Hematopoietic multipotent progenitor cell treated with erythropoietin and hydrocortisone succinate and interleukin-3 and kit ligand, for 6 days (in vitro differentiated cells): ENCODE measurements around the gene CD300LD.

Source experiments
- DNase-seq: peaks from one replicate; pipeline ENCODE4 v3.0.0-alpha.2; 2015

CD300LD gene

DNA sequence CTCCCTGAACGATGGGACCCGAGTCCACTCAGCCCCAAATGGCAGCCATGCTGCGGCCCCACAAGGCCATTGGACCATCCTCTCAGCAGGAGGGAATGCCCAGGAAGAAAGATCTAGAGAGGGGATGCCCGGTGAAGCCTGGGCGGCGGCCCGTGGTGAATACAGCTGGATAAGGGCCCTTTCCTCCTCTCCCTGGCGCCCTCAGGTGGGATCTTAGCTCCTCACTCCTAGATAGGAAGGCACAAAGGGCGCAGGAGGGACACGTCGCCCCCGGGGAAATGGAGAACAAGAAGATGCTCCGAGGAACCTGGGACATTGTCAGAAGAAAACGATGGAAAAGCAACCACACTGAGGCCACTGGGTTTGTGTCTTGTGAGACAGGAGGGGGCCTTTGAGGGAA is 48.7 kb downstream of the CD300LD start:
- no peak for DNase-seq

DNA sequence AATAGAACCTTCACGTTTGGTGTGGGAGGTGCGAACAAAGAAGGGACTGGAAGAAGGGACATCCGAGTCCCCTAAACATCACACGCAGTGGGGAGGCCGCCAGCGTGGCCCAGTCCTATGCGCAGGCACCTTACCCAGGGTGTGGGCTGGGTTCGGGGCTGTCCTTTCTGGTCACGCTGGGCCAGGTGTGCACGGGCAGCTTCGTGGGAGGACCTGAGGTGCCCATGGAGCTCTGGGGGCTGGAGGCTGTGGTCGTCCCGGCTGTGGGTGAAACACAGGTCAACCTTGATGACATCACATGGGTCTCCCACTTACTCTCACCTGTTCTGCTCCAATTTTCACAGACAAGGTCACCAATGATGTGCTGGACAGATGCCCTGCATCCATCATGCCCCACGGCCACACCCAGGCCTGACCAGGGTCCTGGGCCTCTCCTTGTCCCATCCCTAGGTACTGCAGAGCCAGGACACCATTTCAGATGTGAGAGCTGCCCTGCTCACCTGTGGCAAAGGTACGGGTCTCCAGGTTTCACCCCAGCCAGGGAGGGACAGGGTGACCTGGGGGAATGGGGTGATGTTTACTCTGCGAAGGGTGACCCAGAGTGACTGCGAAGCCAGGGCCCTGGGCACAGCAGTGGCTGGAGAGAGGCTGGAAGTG is 49.2 kb downstream of the CD300LD start:
- no peak for DNase-seq

GRCh38 chr17:74542166-74542565 is 49.9 kb downstream of the CD300LD start:
- no peak for DNase-seq

DNA sequence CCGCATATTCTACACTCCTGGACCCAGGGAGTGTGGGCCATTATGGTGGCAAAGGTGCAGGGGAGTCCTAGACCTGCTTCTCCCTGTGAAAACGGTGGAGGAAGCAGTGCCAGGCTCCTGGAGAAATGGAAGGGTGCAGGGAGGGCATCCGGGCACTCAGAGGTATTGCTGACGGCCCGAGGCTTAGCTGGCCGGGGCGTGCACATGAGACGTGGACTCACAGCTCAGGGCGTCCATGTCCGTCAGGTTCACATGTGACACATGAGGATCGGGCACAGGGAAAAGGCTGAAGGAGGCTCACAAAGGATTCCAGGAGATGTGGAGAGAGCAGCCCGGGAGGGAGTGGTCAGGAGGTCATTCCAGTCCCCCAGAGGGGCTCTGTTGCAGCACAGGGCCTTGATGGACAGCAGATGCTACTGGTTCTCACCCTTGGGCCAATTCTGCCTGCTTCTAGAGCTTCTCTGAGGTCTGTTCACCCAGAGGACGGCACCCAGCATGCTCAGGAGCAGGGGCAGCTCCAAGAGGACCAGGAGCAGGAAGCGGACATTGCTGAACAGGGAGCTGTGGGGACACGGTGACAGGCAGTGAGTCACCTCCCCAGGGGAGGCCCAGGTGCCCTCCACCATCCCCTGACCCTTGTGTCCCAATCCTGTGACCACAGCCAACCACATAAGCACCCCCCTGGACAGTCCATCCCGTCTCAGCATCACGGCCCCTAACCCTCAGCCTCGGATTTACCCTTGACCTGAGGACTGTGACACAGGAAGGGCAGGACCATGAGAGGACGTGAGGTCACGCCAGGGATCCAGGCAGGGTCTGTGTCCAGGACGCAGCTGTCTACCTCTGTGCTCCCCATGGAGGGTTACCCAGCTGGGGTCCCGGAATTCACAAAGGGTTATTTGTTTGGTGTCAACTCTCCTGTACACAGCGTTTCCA is 50.6 kb downstream of the CD300LD start:
- DNase-seq: no peak

GRCh38 chr17:74539281-74539820 is 52.7 kb downstream of the CD300LD start:
- DNase-seq: no peak

GRCh38 chr17:74536890-74537289 is 55.2 kb downstream of the CD300LD start:
- no peak for DNase-seq

- peak; percentile 94 for DNase-seq
Observed at GRCh38 chr17:74532115-74532514, 60.0 kb downstream of the CD300LD start.

- no peak for DNase-seq
Observed at GRCh38 chr17:74531231-74531761, 60.8 kb downstream of the CD300LD start, which contains the start of gene CD300LB. Gene CD300LB (minus strand): TSS chr17:74531475. CDS start chr17:74531350, 125 bp downstream.

DNA sequence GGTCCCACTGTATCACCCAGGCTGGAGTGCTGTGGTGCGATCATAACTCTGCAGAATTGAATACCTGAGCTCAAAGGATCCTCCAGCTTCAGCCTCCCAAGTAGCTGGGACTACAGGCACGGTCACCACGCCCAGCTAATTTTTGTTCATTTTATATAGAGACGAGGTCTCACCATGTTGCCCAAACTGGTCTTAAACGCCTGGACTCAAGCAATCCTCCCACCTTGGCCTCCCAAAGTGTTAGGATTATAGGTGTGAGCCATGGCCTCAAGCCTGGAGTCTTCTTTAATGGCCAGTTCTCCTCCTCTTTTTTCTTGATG is 61.3 kb downstream of the CD300LD start:
- DNase-seq: no peak
